Measurements from ENCODE around the gene LIMCH1. TPM values are rescaled to one million over a fixed set of nuclear protein-coding genes. Genes with fewer than 3 reads are reported as not detected.

Gene LIMCH1
- total RNA-seq, 1 experiment from 2014 or later = 10.4 TPM

- TF ChIP-seq CBX3 (IDR thresholded peaks at IDR 0.05; ENCODE audit: low read depth) (no peak), YY1 (IDR thresholded peaks at IDR 0.05; ENCODE audit: extremely low read depth, insufficient replicate concordance, low read depth, low read length) (no peak), TCF7L2 (IDR thresholded peaks at IDR 0.05; ENCODE audit: borderline replicate concordance, extremely low read depth, insufficient read depth, insufficient read length) (no peak)
These were observed 7.2 kb upstream of the LIMCH1 start (continued) for GRCh38 chr4:41530741-41531140.

GRCh38 chr4:41532336-41532735, 5.6 kb upstream of the LIMCH1 start:
- Histone ChIP-seq H3K4me2 (ENCODE audit: low read length) (no peak overlapping the region), H3K79me2 (ENCODE audit: insufficient read depth, low read length) (no peaks in the 10 kb centered on the region), H3K27me3 (ENCODE audit: insufficient read depth, low read length) (no peaks in the 10 kb centered on the region), H3K36me3 (ENCODE audit: control insufficient read depth in 1 of 2, insufficient read depth in 2 of 2, low read length in 2 of 2) (no peaks in the 10 kb centered on the region), H3K4me3 (replicated peaks in 1 of 2; ENCODE audit: low read depth in 1 of 2, low read length in 2 of 2) (no peak overlapping the region), H3K9me3 (ENCODE audit: control insufficient read depth in 1 of 2, insufficient read depth in 1 of 2, low read depth in 1 of 2, low read length in 2 of 2) (no peaks in the 10 kb centered on the region), H3K9me2 (ENCODE audit: insufficient read depth) (no peaks in the 10 kb centered on the region), H3K4me1 (ENCODE audit: control insufficient read depth in 1 of 2, insufficient read depth in 2 of 2, low read length in 2 of 2) (no peaks in the 10 kb centered on the region), H3K9ac (ENCODE audit: low read length) (no peak overlapping the region), H3K27ac (ENCODE audit: low read depth, low read length) (no peak overlapping the region), H2AFZ (ENCODE audit: low read depth, low read length, poor library complexity, severe bottlenecking) (no peak overlapping the region), H4K20me1 (ENCODE audit: insufficient read depth) (no peaks in the 10 kb centered on the region)
- no TSS peak for BruUV-seq (replicated peaks)
- ATAC-seq = no peak
- ChIA-PET RAD21 (ENCODE audit: low non-redundant PET in 1 of 2, low total read pairs in 2 of 2, uncharacterized antibody in 2 of 2, unreplicated experiment in 2 of 2) (no interaction called here), CTCF (no interaction called here), POLR2A (no interaction called here)
- TF ChIP-seq SRF (IDR thresholded peaks at IDR 0.05; ENCODE audit: low read depth) = no peak
- TF ChIP-seq POLR2A (IDR thresholded peaks at IDR 0.05; ENCODE audit: borderline replicate concordance, extremely low read depth, insufficient read depth, insufficient read length) = no peak
- no peak for TF ChIP-seq SIN3A (IDR thresholded peaks at IDR 0.05; ENCODE audit: low read depth)
- TF ChIP-seq ATF3 (IDR thresholded peaks at IDR 0.05) = no peak
- TF ChIP-seq EGR1 (IDR thresholded peaks at IDR 0.05; ENCODE audit: low read depth) = no peak
- TF ChIP-seq POLR2AphosphoS5 (IDR thresholded peaks at IDR 0.05; ENCODE audit: low read depth, low read length) = no peak
- TF ChIP-seq CTCF (IDR thresholded peaks at IDR 0.05 in 2 of 3, conservative IDR thresholded peaks at IDR 0.05 in 1 of 3; ENCODE audit: borderline replicate concordance in 1 of 3, insufficient read depth in 1 of 3, low read depth in 2 of 3, low read length in 2 of 3) = no peak
- no peak for TF ChIP-seq CBX3 (IDR thresholded peaks at IDR 0.05; ENCODE audit: low read depth)
- TF ChIP-seq REST (IDR thresholded peaks at IDR 0.05; ENCODE audit: low read depth) = no peak
- no peak for TF ChIP-seq JUND (IDR thresholded peaks at IDR 0.05)
- no peak for TF ChIP-seq RAD21 (IDR thresholded peaks at IDR 0.05; ENCODE audit: low read depth)
- intact Hi-C loops (cut with micrococcal nuclease) = no loop called here
- DNase-seq (ENCODE audit: low read depth, low spot score) = no peak
